KOPT-K1 (cell line): Measurements from ENCODE around the gene CDK19.

Experiments
- H3K27ac ChIP-seq: fragments of 200-600 bp; sonication (generic); 2 replicates; pipeline ENCODE4 v1.5.1; 2016; ENCODE audit warnings: antibody characterized with exemption, mild to moderate bottlenecking, low read depth, low read length; ENCODE audit not compliant: poor library complexity, severe bottlenecking
- H3K36me3 ChIP-seq: fragments of 200-600 bp; sonication (generic); 2 replicates; pipeline ENCODE4 v1.5.1; 2017; ENCODE audit warnings: antibody characterized with exemption, mild to moderate bottlenecking, low read length, moderate library complexity; ENCODE audit not compliant: insufficient read depth
- H3K9me3 ChIP-seq: fragments of 200-600 bp; sonication (generic); 2 replicates; pipeline ENCODE4 v1.5.1; 2017; ENCODE audit warnings: antibody characterized with exemption, low read length, mild to moderate bottlenecking; ENCODE audit not compliant: insufficient read depth, poor library complexity, severe bottlenecking

The CDK19 gene

GRCh38 chr6:110626442-110626841, 188.8 kb downstream of the CDK19 start:
- Histone ChIP-seq H3K9me3 (no peaks in the 10 kb centered on the region), H3K27ac (no peak overlapping the region), H3K36me3 (peaks cover 19% of the 10 kb centered on the region)

GRCh38 chr6:110625883-110626282, 189.4 kb downstream of the CDK19 start:
- H3K36me3 ChIP-seq = peaks cover 25% of the 10 kb centered on the region

GRCh38 chr6:110622912-110623578, 192.2 kb downstream of the CDK19 start:
- H3K36me3 ChIP-seq = peaks cover 51% of the 10 kb centered on the region
- H3K27ac ChIP-seq = no peak overlapping the region
- no peaks in the 10 kb centered on the region for H3K9me3 ChIP-seq

More at GRCh38 chr6:110625883-110626282, 189.4 kb downstream of the CDK19 start:
- Histone ChIP-seq H3K27ac (no peak overlapping the region), H3K9me3 (no peaks in the 10 kb centered on the region)

GRCh38 chr6:110621061-110621460, 194.2 kb downstream of the CDK19 start:
- H3K27ac ChIP-seq = no peak overlapping the region
- H3K36me3 ChIP-seq = peaks cover 59% of the 10 kb centered on the region
- no peaks in the 10 kb centered on the region for H3K9me3 ChIP-seq

- Histone ChIP-seq H3K36me3 (peaks cover 63% of the 10 kb centered on the region), H3K27ac (no peak overlapping the region), H3K9me3 (no peaks in the 10 kb centered on the region)
Observed at GRCh38 chr6:110620065-110620464, 195.2 kb downstream of the CDK19 start.

GRCh38 chr6:110619275-110619908, 195.9 kb downstream of the CDK19 start:
- Histone ChIP-seq H3K9me3 (no peaks in the 10 kb centered on the region), H3K36me3 (peaks cover 69% of the 10 kb centered on the region), H3K27ac (no peak overlapping the region)

GRCh38 chr6:110618591-110619267, 196.5 kb downstream of the CDK19 start:
- Histone ChIP-seq H3K9me3 (no peaks in the 10 kb centered on the region), H3K36me3 (peaks cover 76% of the 10 kb centered on the region), H3K27ac (no peak overlapping the region)

- H3K36me3 ChIP-seq = peaks cover 68% of the 10 kb centered on the region
Observed at GRCh38 chr6:110617057-110617456, 198.2 kb downstream of the CDK19 start.

GRCh38 chr6:110615722-110616121, 199.5 kb downstream of the CDK19 start:
- peaks cover 54% of the 10 kb centered on the region for H3K36me3 ChIP-seq
- no peaks in the 10 kb centered on the region for H3K9me3 ChIP-seq
- no peak overlapping the region for H3K27ac ChIP-seq

More at GRCh38 chr6:110617057-110617456, 198.2 kb downstream of the CDK19 start:
- no peak overlapping the region for H3K27ac ChIP-seq
- H3K9me3 ChIP-seq = no peaks in the 10 kb centered on the region

GRCh38 chr6:110614586-110614985, 200.7 kb downstream of the CDK19 start:
- H3K27ac ChIP-seq = no peak overlapping the region
- peaks cover 43% of the 10 kb centered on the region for H3K36me3 ChIP-seq
- H3K9me3 ChIP-seq = no peaks in the 10 kb centered on the region

GRCh38 chr6:110614106-110614505, 201.2 kb downstream of the CDK19 start:
- Histone ChIP-seq H3K9me3 (no peaks in the 10 kb centered on the region), H3K27ac (no peak overlapping the region), H3K36me3 (peaks cover 38% of the 10 kb centered on the region)

GRCh38 chr6:110613356-110613755, 201.9 kb downstream of the CDK19 start:
- peaks cover 33% of the 10 kb centered on the region for H3K36me3 ChIP-seq
- no peak overlapping the region for H3K27ac ChIP-seq
- no peaks in the 10 kb centered on the region for H3K9me3 ChIP-seq

GRCh38 chr6:110612298-110612697, 203.0 kb downstream of the CDK19 start:
- Histone ChIP-seq H3K27ac (no peak overlapping the region), H3K36me3 (peaks cover 30% of the 10 kb centered on the region), H3K9me3 (no peaks in the 10 kb centered on the region)

- Histone ChIP-seq H3K27ac (no peak overlapping the region), H3K9me3 (no peaks in the 10 kb centered on the region), H3K36me3 (peaks cover 8% of the 10 kb centered on the region)
Observed at GRCh38 chr6:110609101-110609500, 206.2 kb downstream of the CDK19 start.

- Histone ChIP-seq H3K9me3 (no peaks in the 10 kb centered on the region), H3K36me3 (no peaks in the 10 kb centered on the region), H3K27ac (no peak overlapping the region)
Observed at GRCh38 chr6:110608151-110608550, 207.1 kb downstream of the CDK19 start.
